AG04450 (cell line): Measurements from ENCODE around the gene IFNL1. TPM values are rescaled to one million over a fixed set of nuclear protein-coding genes. Genes with fewer than 3 reads are reported as not detected.
A peak's percentile ranks its signal among the peaks of the same experiment; 100 is the strongest.

Experiments
- CTCF ChIA-PET: fragments of 300-600, 350-600 bp; formaldehyde crosslinking; extraction: SDS; loops from one replicate; lab custom pipeline; 2022; ENCODE audit warnings: antibody characterized with exemption, inconsistent platforms; lab: Charles Lee
- POLR2A ChIA-PET: fragments of 350-600 bp; formaldehyde crosslinking; extraction: SDS; loops from one replicate; lab custom pipeline; 2021; ENCODE audit warnings: antibody characterized with exemption, inconsistent platforms; lab: Yijun Ruan, JAX
- DNase-seq: peaks from one replicate; pipeline ENCODE4 v3.0.0-alpha.2; 2011; ENCODE audit warnings: low read depth, low spot score
- H3K27ac ChIP-seq: one replicate; pipeline ENCODE4 v1.5.1; 2012; ENCODE audit warnings: low read depth, low read length, control low read depth
- H3K27me3 ChIP-seq: one replicate; pipeline ENCODE4 v1.6.0; 2012; ENCODE audit warnings: low read length; ENCODE audit not compliant: control insufficient read depth, insufficient read depth
- H3K4me3 ChIP-seq: 2 replicates; pipeline ENCODE4 v1.5.1; 2011; ENCODE audit warnings: mild to moderate bottlenecking, low read depth, low read length, control low read depth
- H3K9me3 ChIP-seq: 2 replicates; pipeline ENCODE4 v1.5.1; 2012; ENCODE audit warnings: low read length; ENCODE audit not compliant: control insufficient read depth, insufficient read depth
- CTCF ChIP-seq: IDR thresholded peaks from 2 replicates; pipeline ENCODE4 v1.5.1; 2011; ENCODE audit warnings: low read depth, low read length, control low read depth, inconsistent platforms
- polyA plus RNA-seq: library from polyadenylated mRNA; depleted of rRNA; stranded (reverse); fragments of >200 nt; gene quantifications from 2 replicates; pipeline ENCODE4 v1.2.3, GENCODE V29; 2011

Gene IFNL1
- polyA plus RNA-seq, 1 experiment: not detected

DNA sequence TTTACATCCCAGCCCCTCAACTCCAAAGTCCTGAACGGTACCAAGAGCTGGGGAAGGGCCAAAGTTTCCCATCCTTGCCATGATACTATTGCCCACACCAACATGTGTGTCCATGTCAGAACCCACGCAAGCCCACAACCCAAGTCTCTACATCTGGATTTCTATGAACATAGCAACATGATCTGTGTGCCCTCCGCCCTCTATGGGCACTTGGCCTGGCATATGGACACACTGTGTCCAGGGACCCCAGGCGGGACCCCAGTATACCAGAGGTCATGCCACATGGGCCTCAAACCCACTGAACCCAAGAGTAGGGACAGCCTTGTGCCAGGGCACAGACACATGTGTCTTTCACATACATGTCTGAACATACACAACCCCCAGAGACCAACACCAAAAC is 22.5 kb downstream of the IFNL1 start:
- POLR2A ChIA-PET: no interaction called here
- peaks cover 33% of the 10 kb centered on the region for H3K27me3 ChIP-seq
- no peak for TF ChIP-seq CTCF
- H3K9me3 ChIP-seq: no peaks in the 10 kb centered on the region; the same call in 1 of the 2 replicates
- CTCF ChIA-PET: no interaction called here
- no peak overlapping the region for H3K27ac ChIP-seq
- H3K4me3 ChIP-seq: no peak overlapping the region
- DNase-seq: no peak

GRCh38 chr19:39319098-39319891 is 23.1 kb downstream of the IFNL1 start:
- POLR2A ChIA-PET: no interaction called here
- no peak overlapping the region for H3K4me3 ChIP-seq
- DNase-seq: no peak
- peaks cover 33% of the 10 kb centered on the region for H3K27me3 ChIP-seq
- H3K27ac ChIP-seq: no peak overlapping the region
- CTCF ChIA-PET: no interaction called here
- no peaks in the 10 kb centered on the region; the same call in 1 of the 2 replicates for H3K9me3 ChIP-seq
- no peak for TF ChIP-seq CTCF

GRCh38 chr19:39319892-39320248 is 23.7 kb downstream of the IFNL1 start:
- POLR2A ChIA-PET: no interaction called here
- H3K4me3 ChIP-seq: peak overlapping the region; percentile 63
- CTCF ChIA-PET: no interaction called here
- H3K27me3 ChIP-seq: peaks cover 33% of the 10 kb centered on the region
- TF ChIP-seq CTCF: no peak
- DNase-seq: no peak
- H3K9me3 ChIP-seq: no peaks in the 10 kb centered on the region; the same call in 1 of the 2 replicates
- no peak overlapping the region for H3K27ac ChIP-seq

DNA sequence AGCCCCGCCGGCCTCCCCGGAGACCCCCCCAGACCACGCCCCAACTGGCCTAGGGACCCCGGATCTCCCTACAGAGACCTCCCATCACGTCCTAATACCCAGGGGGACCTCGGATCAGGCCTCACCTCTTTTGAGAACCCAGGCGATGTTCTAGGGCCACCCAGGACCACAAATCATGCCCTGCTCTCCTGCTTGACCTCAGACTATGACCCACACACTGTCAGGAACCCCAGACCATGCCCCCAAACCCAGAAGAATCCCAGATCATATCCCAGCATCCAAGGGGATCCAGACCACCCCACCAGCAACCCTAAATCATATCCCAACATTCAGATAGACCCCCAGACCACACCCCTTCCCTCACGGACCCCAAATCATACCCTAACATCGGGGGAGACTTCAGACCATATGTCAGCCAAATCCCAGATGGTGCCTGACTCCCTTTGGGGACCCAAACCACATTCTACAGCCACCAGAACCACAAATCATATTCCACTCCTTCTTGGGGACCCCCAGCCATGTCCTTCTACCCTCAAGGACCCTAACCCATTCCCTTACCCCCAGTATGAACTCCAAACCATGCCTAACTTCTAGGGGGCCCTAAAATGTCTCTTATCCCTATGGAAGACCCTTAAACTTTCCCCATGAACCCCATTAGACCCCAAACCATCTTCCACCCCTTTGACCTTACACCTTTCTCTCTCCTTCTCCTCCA is 25.1 kb downstream of the IFNL1 start:
- 0 out of 2 replicates have a peak overlapping the region, but pooled peaks have one; percentile 17 for H3K4me3 ChIP-seq
- no peak for DNase-seq
- no peaks in the 10 kb centered on the region for H3K9me3 ChIP-seq
- no peak for TF ChIP-seq CTCF
- peaks cover 33% of the 10 kb centered on the region for H3K27me3 ChIP-seq
- H3K27ac ChIP-seq: no peak overlapping the region
- ChIA-PET CTCF (no interaction called here), POLR2A (no interaction called here)

DNA sequence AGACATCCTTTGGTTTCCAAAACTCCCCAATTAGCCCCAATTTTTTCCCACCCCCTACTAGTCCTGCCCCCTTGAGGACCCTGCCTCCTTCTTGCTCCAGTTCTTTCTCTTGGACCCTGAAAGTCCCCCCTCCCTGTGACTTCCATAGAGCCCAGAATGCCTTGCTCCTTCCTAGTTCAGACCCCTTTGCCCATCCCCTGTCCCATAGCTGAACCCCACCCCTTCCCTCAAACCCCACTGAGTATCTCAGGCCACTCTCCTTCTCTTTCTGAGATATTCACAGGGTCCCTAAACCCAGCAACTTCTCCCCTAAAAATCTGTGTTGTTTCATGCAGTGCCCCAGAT is 25.6 kb downstream of the IFNL1 start:
- peaks cover 33% of the 10 kb centered on the region for H3K27me3 ChIP-seq
- no peaks in the 10 kb centered on the region for H3K9me3 ChIP-seq
- H3K27ac ChIP-seq: no peak overlapping the region
- H3K4me3 ChIP-seq: no peak overlapping the region
- DNase-seq: no peak
- POLR2A ChIA-PET: no interaction called here
- no peak for TF ChIP-seq CTCF
- CTCF ChIA-PET: no interaction called here
